Measurements from ENCODE around the gene HOXD13. TPM values are rescaled to one million over a fixed set of nuclear protein-coding genes. Genes with fewer than 3 reads are reported as not detected.
A peak's percentile ranks its signal among the peaks of the same experiment; 100 is the strongest.

HOXD13 gene
- total RNA-seq, 1 donor from 2014 or later = not detected

- no peak overlapping the region for H3K4me3 Mint-ChIP-seq (ENCODE audit: low read depth)
- no peaks in the 10 kb centered on the region for H3K36me3 Mint-ChIP-seq (ENCODE audit: insufficient read depth)
- DNase-seq (ENCODE audit: low spot score, unreplicated experiment) = no peak
- H3K4me1 Mint-ChIP-seq (ENCODE audit: low read depth) = no peaks in the 10 kb centered on the region
- no peaks in the 10 kb centered on the region for H3K9me3 Mint-ChIP-seq (ENCODE audit: low read depth)
- no peak for TF ChIP-seq CTCF (IDR thresholded peaks at IDR 0.05; ENCODE audit: unreplicated experiment)
- peaks cover 92% of the 10 kb centered on the region for H3K27me3 Mint-ChIP-seq
- no peak overlapping the region for H3K27ac Mint-ChIP-seq
These were observed 25.4 kb downstream of the HOXD13 start for GRCh38 chr2:176117823-176118371.

- peaks cover 90% of the 10 kb centered on the region for H3K27me3 Mint-ChIP-seq
- H3K27ac Mint-ChIP-seq = peak overlapping the region; percentile 55
- H3K9me3 Mint-ChIP-seq (ENCODE audit: low read depth) = no peaks in the 10 kb centered on the region
- no peak overlapping the region for H3K4me3 Mint-ChIP-seq (ENCODE audit: low read depth)
- H3K36me3 Mint-ChIP-seq (ENCODE audit: insufficient read depth) = no peaks in the 10 kb centered on the region
- no peak for DNase-seq (ENCODE audit: low spot score, unreplicated experiment)
- TF ChIP-seq CTCF (IDR thresholded peaks at IDR 0.05; ENCODE audit: unreplicated experiment) = peak; percentile 57
- no peaks in the 10 kb centered on the region for H3K4me1 Mint-ChIP-seq (ENCODE audit: low read depth)
These were observed 26.2 kb downstream of the HOXD13 start for GRCh38 chr2:176118601-176119339.

- DNase-seq (ENCODE audit: low spot score, unreplicated experiment) = no peak
- no peak overlapping the region for H3K4me3 Mint-ChIP-seq (ENCODE audit: low read depth)
- H3K36me3 Mint-ChIP-seq (ENCODE audit: insufficient read depth) = no peaks in the 10 kb centered on the region
- peak; percentile 7 for TF ChIP-seq CTCF (IDR thresholded peaks at IDR 0.05; ENCODE audit: unreplicated experiment)
- H3K9me3 Mint-ChIP-seq (ENCODE audit: low read depth) = no peaks in the 10 kb centered on the region
- peaks cover 92% of the 10 kb centered on the region for H3K27me3 Mint-ChIP-seq
- H3K27ac Mint-ChIP-seq = no peak overlapping the region
- H3K4me1 Mint-ChIP-seq (ENCODE audit: low read depth) = no peaks in the 10 kb centered on the region
These were observed 28.1 kb downstream of the HOXD13 start for GRCh38 chr2:176120364-176121189.

- H3K27ac Mint-ChIP-seq = no peak overlapping the region
- TF ChIP-seq CTCF (IDR thresholded peaks at IDR 0.05; ENCODE audit: unreplicated experiment) = no peak
- H3K9me3 Mint-ChIP-seq (ENCODE audit: low read depth) = no peaks in the 10 kb centered on the region
- H3K4me1 Mint-ChIP-seq (ENCODE audit: low read depth) = no peaks in the 10 kb centered on the region
- no peak overlapping the region for H3K4me3 Mint-ChIP-seq (ENCODE audit: low read depth)
- peaks cover 92% of the 10 kb centered on the region for H3K27me3 Mint-ChIP-seq
- no peaks in the 10 kb centered on the region for H3K36me3 Mint-ChIP-seq (ENCODE audit: insufficient read depth)
- no peak for DNase-seq (ENCODE audit: low spot score, unreplicated experiment)
These were observed 28.9 kb downstream of the HOXD13 start for GRCh38 chr2:176121190-176122051.
